ENCODE data around the gene AFAP1L1. TPM values are rescaled to one million over a fixed set of nuclear protein-coding genes. Genes with fewer than 3 reads are reported as not detected.

The AFAP1L1 gene
- total and polyA plus RNA-seq, 10 of the 15 experiments (the other 5 are each of a cell fraction or from before 2014, with no cell fraction given) = 0.11 TPM; not detected in 9

DNA sequence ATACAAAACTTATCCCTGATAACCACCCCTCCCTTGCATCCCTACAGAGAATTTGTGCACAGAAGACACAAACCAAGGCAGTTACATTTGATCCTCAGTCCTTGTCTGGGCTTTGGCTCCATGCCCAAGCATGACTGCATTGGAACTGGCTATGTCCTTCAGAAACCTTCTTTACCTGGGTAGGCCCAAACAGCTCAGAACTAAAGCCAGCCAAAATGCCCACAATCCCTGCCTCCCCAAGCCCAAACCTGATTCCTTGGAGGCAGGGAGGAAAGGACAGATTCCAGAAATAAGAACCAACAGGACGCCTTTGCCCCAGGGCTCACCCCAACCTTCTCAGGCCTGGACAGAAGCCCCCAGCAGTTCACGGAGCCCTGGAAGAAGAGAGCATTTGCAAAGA lies 99.2 kb downstream of the AFAP1L1 start:
- Histone ChIP-seq H3K27ac (ENCODE audit: control insufficient read depth, insufficient read depth) (no peak overlapping the region), H3K9ac (ENCODE audit: control insufficient read depth, insufficient read depth, low read length) (no peak overlapping the region), H3K4me1 (ENCODE audit: control insufficient read depth, insufficient read depth, low read length) (no peaks in the 10 kb centered on the region), H3K27me3 (replicated peaks in 1 of 2; ENCODE audit: control insufficient read depth in 2 of 2, insufficient read depth in 2 of 2, low read length in 1 of 2) (no peaks in the 10 kb centered on the region; a peak in 1 of 4 replicates), H4K20me1 (ENCODE audit: control insufficient read depth, insufficient read depth) (no peaks in the 10 kb centered on the region), H3K9me3 (replicated peaks; ENCODE audit: control insufficient read depth, insufficient read depth, low read length) (no peaks in the 10 kb centered on the region), H2AFZ (ENCODE audit: control insufficient read depth, low read depth, low read length) (no peak overlapping the region), H3K79me2 (ENCODE audit: control insufficient read depth, insufficient read depth, low read length) (no peaks in the 10 kb centered on the region), H3K4me3 (no peak overlapping the region), H3K36me3 (ENCODE audit: control insufficient read depth in 2 of 2, insufficient read depth in 2 of 2, low read length in 1 of 2) (no peaks in the 10 kb centered on the region), H3K4me2 (ENCODE audit: control insufficient read depth, insufficient read depth) (no peak overlapping the region)
- FAIRE-seq = no peak
- intact Hi-C loops (cut with micrococcal nuclease; ENCODE audit: unreplicated experiment) (loop anchor here (1.0 kb wide), 1 partner anchor 54 kb away; no protein-coding TSS in a partner anchor), in situ Hi-C loops (cut with MboI) (loop anchor here (5.0 kb wide), 1 partner anchor 181 kb away; the partner anchor contains the start of gene CSNK1A1)
- POLR2A ChIA-PET = no interaction called here
- no peak for ATAC-seq
- RAD21 ChIA-PET (ENCODE audit: unreplicated experiment) = interaction anchor here (1.0 to 1.6 kb wide), 3 partner anchors 10 to 53 kb away, joined by 3 to 9 read pairs (median 4); no protein-coding TSS in a partner anchor
- 50% methylated on average over 2 of the region's 2 CpGs for WGBS (ENCODE audit: insufficient coverage, insufficient replicate concordance, low lambda C conversion rate, missing lambda C conversion rate)
- no peak for DNase-seq (ENCODE audit: low read depth, low spot score)
- TF ChIP-seq POLR2AphosphoS2 (IDR thresholded peaks at IDR 0.05; ENCODE audit: low read depth, low read length) (no peak), SREBF1 (IDR thresholded peaks at IDR 0.05; ENCODE audit: low read length) (no peak), POLR2AphosphoS5 (IDR thresholded peaks at IDR 0.05; ENCODE audit: low read length) (no peak), MEF2B (IDR thresholded peaks at IDR 0.05; ENCODE audit: partially characterized antibody, poor library complexity, severe bottlenecking) (no peak), SP1 (IDR thresholded peaks at IDR 0.05; ENCODE audit: low read depth, low read length) (no peak), CREM (IDR thresholded peaks at IDR 0.05; ENCODE audit: low read depth) (no peak), PAX5 (IDR thresholded peaks at IDR 0.05; ENCODE audit: borderline replicate concordance, low read depth, low read length) (no peak), CHD1 (IDR thresholded peaks at IDR 0.05; ENCODE audit: low read depth, low read length) (no peak)
- TF ChIP-seq, protein P1, sequence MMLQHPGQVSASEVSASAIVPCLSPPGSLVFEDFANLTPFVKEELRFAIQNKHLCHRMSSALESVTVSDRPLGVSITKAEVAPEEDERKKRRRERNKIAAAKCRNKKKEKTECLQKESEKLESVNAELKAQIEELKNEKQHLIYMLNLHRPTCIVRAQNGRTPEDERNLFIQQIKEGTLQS (IDR thresholded peaks at IDR 0.05; ENCODE audit: borderline replicate concordance, extremely low read depth, low read depth, low read length) = no peak
- TF ChIP-seq, protein P2, sequence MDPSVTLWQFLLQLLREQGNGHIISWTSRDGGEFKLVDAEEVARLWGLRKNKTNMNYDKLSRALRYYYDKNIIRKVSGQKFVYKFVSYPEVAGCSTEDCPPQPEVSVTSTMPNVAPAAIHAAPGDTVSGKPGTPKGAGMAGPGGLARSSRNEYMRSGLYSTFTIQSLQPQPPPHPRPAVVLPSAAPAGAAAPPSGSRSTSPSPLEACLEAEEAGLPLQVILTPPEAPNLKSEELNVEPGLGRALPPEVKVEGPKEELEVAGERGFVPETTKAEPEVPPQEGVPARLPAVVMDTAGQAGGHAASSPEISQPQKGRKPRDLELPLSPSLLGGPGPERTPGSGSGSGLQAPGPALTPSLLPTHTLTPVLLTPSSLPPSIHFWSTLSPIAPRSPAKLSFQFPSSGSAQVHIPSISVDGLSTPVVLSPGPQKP (IDR thresholded peaks at IDR 0.05; ENCODE audit: low read depth, low read length) = no peak
- SMC1A ChIA-PET (ENCODE audit: uncharacterized antibody, unreplicated experiment) = interaction anchor here (1.1 to 3.3 kb wide), 4 partner anchors 19 to 54 kb away, joined by 3 to 18 read pairs (median 12); partner anchors contain the start of gene GRPEL2
- no TSS peak for BruUV-seq (replicated peaks)
- CTCF ChIA-PET = interaction anchor here (0.7 to 6.6 kb wide), 20 partner anchors 10 to 144 kb away, joined by 3 to 90 read pairs (median 5); partner anchors contain the start of gene GRPEL2

Data from GM12878 (cell line).